ENCODE results near the gene LIME1. TPM values are rescaled to one million over a fixed set of nuclear protein-coding genes. Genes with fewer than 3 reads are reported as not detected.
"Not testable (repeated sequence)": the region's sequence is repeated elsewhere in the genome, so short reads cannot be mapped to it uniquely, and the experiment has no call there.

LIME1 gene
- total RNA-seq, 1 donor from 2014 or later: 6.5 TPM

DNA sequence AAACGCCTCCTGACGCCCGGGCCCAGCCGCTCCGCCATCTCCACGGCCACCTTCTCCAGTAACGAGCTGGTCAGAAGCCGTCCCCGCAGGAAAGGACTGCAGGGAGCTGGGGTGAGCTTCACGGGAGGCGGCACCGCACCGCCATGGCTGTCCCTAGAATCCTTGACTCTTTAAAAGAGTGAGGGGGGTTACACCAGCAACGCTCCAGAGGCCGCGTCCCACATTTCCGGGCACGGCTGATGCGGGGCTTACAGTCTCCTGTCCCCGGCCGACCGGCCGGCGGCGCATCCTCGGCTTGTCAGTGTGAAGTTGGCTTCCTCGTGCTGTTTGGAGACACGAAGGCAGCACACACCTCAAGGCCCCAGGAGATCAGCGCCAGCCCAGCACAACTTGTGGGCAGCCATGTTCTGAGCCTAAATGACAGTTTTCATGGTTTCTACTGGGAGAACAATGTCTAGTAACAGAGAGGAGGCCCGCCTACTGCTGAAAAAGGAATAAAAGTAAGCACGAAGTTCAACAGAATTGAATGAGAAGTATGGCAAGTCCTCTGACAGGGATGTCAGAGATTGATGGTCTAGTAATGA lies 33.5 kb downstream of the LIME1 start:
- no peak for DNase-seq (ENCODE audit: low spot score)

DNA sequence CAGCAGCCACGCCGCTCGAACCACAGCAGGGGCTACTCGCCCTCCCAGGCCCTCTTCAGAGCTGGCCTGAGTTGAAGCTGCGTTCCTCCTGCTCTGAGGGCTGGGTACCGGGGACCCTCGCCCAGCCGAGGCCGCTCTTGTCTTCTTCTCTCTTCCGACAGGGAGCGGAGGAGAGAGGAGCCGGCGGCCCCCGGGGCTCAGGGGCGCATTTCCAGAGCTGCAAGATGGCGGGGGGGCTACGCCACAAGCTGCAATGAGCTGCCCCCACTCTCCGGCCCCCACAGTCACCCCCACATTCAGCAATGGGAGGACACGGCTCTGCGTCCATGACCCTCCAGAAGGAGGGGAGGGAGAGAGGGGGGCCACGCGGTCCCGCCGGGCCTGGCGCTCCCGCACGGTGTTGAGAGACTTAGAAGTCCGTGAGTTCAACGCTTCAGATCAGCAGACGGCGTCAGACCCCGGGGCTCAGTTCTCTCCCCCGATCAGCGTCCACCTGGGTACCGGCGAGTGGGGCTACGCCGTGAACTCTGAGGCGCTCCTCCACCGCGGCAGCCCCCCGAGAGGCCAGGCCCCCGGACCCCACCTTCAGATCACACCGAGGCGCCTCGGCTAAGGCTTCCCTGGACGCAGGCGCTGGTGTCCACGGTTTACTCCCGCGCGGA lies 34.7 kb downstream of the LIME1 start:
- no peak for DNase-seq (ENCODE audit: low spot score)

DNA sequence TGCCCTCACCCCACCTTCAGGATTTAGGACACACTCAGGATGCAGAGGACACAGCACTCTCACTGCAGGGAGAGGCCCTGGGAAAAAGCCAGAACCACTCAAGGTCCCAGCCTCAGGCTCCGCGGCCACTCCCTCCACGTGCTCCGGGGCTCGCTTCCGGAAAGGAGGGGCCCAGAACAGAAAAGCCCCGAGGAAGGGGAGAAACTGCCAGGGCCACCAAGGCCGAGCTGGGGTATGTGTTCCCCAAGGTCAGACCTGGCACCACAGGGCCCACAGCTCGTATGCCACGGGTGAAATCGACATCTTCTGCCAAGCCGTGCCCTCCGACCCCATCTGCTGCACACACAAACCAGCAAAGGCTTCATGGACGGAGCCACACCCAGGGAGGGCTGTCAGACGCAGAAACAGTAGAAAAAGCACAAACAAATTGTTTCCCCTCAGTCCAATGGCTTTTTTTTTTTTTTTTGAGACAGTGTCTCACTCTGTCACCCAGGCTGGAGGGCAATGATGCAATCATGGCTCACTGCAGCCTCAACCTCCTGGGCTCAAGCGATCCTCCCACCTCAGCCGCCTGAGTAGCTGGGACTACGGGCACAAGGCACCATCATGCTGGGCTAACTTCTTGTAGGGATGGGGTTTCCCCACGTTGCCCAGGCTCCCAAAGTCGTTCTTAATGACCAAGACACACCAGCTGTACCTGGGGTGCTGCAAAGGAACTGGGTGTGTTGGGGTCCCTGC lies 36.5 kb downstream of the LIME1 start:
- no peak for DNase-seq (ENCODE audit: low spot score)

DNA sequence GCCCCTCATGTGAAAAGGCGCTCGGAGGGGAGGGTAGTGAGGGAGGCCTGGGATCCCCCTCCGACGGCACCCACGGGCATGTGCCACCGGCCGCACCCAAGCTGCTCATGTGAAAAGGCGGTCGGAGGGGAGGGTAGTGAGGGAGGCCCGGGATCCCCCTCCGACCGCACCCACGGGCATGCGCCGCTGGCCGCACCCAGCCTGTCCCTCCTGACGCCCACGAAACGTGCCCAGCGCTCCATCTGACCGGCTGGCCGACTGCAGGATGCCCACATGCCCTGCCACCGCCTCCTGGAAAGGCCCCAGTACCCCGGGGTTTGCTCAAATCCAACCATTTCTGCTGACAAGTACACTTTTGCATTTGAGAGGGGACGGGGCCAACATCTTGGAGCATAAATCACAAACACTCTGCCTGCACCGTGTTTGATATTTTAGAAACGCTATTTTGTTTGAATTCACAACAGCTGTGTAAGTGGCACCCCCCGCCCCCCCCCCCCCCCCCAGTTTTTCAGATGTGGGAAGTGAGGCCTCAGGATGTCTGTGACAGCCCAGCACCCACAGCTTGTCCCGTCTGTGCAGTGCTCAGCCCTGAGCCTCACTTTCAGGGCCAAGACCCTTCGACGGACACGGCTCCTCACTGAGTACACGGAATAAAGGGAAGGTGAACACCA lies 37.2 kb downstream of the LIME1 start:
- no peak for DNase-seq (ENCODE audit: low spot score)

DNA sequence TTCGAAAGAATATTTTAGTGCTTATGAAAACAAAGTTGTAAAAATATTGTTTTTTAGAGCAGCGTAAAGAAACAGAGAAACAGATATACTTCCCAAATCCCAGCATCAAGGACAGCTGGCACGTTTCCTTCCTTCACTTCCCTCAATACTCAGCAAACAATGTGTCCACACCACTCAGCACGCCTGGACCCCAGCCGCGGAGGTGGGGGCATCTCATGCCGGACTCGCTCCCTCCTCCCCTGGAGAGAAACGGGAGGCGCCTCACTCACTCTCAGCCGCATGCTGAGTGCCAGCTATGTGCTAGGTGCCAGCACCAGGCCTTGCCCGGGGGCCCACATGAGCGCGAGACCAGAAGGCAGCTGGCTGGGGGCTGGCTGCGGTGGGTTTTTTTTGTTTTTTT lies 37.8 kb downstream of the LIME1 start:
- DNase-seq (ENCODE audit: low spot score): no peak

DNA sequence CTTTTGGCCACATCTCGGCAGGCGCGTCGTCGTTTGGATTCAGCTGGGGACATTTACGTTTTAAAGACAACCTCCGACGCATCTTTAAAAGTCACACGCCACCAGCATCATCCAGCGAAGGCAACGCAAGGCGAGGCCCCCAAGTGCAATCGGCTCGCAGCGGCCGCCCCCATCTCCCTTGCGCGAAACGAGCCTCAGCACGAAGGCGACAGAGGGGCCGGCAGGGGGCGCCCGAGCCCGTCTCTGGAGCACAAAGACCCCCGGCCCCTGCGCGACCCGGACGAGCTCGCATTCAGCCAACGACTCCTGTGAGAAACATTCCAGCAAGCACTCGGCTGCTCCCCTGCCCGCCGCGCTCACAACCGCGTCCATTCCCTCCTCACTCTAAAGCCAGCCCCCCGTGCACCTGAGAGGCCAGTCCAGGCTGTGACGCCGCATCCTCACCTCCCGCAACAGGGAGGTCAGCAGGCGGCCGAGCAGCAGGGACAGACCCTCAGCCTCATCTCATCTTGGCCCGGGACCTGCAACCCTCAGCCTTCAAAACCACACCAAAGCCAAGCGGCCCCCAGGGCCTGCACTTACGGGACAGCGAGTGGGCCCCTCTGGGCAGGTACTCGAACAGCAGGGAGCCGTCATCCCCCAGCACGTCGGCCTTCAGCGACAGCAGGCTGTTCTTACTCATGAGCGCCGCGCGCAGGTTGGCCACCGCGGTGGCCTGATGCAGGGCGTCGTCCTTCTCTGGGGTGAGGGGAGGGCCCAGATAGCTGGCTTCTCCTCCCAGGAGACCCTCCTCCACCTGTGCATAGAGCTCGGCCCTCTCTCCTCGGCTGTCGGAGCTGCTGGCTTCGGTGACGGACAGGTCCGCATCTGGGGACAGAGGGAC lies 38.9 kb downstream of the LIME1 start:
- no peak for DNase-seq (ENCODE audit: low spot score)

DNA sequence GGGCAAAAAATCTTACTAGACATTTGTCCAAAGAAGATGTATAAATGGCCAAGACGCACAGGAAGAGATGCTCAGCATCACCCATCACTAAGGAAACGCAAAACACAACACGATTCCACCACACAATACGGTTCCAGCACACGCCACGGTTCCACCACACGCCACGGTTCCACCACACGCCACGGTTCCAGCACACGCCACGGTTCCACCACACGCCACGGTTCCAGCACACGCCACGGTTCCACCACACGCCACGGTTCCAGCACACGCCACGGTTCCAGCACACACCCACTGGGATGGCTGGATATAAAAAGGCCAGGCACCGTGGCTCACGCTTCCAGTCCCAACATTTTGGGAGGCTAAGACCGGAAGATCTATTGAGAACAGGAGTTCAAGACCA lies 40.4 kb downstream of the LIME1 start:
- DNase-seq (ENCODE audit: low spot score): not testable (repeated sequence)

DNA sequence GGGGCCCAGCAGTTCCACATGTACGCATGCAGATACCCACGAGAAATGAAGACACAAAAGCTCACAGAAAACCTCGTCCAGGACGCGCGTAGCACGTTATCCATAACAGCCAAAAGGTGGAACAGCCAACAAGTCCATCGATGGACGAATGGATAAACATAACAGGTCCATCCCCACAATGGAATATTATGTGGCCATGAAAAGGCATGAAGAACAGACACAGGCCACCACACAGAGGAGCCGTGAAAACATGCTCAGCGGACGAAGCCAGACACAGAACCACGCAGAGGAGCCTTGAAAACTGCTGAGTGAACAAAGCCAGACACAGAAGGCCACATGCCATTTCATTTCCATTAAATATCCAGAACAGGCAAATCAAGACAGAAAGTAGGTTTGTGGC lies 41.1 kb downstream of the LIME1 start:
- no peak for DNase-seq (ENCODE audit: low spot score)

DNA sequence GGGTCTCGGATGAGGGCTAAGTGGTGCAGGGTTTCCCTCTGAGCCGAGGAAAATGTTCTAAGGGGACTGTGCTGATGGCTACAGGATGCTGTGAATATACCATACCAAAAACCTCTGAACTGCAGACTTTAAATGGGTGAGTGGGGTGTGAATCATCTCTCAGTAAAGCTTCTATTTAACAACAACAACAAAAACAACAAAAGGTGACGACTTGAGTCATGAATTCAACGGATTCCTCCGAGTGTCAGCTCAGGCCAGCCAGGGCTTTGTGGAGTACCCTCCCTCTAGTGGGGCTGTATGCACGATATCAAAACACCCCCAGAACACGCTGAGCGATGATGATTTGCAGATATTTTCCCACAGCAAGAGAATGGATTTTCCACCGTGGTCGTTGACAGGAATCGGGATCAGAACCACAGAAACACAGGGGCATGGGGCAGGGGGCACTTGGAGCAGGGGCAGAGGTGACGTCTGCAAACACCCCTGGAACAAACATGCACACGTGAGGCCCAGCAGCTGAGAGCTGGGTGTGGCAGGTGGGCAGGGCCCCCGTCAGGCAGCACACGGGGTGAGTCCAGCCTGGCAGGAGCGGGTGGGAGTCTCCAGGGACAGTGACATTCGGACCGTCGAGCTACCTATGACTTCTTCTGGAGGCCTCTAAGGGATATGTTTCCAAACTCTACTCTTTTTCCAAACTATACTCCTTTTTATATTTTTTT lies 41.7 kb downstream of the LIME1 start:
- no peak for DNase-seq (ENCODE audit: low spot score)

DNA sequence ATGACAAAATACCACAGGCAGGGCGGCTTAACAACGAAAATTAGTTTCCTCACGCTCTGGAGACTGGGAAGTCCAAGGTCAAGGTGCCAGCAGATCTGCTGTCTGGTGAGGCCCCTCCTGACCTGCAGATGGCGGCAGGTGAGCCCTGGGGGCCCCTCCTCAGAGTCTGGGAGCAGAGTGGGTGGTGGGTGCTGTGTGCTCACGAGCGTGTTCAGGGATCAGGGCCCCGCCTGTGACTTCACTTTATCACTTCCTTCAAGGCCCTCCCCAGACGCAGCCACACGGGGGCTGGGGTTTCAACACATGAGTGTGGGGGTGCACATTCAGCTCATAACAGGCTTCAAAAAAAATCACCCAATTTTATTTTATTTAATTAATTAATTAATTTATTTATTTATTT lies 42.4 kb downstream of the LIME1 start:
- no peak for DNase-seq (ENCODE audit: low spot score)

DNA sequence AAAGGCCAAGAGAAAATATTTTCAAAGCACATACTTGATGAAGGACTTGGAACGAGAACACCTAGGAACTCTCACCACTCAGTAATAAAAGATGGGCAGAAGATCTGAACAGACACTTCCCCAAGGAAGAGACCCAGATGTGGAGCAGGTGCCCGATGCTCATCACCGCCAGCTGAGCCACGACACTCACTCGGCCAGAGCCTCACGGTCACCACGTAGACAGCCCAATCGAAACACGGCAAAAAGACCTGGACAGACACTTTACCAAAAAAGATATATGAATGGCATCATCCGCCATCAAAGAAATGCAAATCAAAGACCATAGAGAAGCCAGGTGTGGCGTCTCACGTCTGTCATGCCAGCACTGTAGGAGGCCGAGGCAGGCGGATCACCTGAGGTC lies 44.7 kb downstream of the LIME1 start:
- no peak for DNase-seq (ENCODE audit: low spot score)

DNA sequence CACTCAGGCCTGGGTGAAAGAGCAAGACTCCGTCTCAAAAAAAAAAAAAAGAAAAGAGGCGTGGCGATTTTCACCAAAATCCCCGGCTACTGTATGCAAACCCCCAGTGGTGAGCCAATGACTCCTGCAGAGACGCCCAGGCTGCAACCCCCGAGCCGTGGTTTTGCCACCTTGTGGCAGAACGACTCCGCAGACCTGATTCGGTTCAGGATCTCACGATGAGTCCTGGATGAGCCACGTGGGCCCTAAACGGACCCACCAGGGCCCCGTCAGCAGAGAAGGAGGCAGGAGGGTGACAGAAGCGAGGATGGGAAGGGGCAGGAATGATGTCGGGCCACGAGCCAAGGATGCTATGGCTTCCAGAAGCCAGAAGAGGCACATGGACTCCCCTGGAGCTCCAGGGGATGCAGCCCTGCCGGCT lies 45.6 kb downstream of the LIME1 start:
- DNase-seq (ENCODE audit: low spot score): no peak

DNA sequence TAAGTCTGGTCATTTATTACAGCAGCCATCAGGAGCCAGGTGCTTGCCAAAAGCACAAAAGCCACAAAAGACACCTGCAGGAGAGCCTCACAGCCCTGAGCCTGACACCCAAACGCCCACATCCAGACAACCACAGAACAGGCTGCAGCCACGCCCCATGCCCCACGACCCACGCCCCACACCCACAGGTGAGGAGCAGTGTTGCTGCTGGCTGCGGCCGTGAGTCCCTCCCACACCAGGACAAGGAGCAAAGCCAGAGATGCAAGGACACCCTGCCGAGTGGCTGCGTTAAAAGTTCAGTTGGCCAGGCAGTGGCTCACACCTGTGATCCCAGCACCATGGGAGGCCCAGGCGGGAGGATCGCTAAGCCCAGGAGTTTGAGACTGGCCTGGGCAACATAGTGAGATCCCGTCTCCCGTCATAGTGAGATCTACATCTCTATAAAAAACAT lies 46.1 kb downstream of the LIME1 start:
- no peak for DNase-seq (ENCODE audit: low spot score)

DNA sequence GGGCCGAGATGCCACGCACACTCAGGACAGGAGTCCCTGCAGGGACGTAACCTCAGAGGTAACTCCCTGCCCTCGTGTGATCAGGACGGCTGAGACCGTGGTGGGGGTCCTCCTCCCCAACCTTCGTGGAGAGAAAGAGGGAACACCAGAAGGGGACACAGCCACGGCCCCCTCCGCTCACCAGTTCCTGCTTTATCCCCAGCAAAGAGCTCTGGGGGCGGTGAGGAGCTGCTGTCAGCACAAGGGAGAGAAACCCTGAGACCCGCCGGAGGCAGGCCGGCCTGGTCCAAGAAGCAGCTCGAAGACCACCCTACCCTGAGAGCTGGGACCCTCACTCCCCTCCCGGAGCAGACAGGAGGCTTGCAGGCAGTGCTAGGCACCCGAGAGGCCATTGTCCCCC lies 47.5 kb downstream of the LIME1 start:
- DNase-seq (ENCODE audit: low spot score): no peak

DNA sequence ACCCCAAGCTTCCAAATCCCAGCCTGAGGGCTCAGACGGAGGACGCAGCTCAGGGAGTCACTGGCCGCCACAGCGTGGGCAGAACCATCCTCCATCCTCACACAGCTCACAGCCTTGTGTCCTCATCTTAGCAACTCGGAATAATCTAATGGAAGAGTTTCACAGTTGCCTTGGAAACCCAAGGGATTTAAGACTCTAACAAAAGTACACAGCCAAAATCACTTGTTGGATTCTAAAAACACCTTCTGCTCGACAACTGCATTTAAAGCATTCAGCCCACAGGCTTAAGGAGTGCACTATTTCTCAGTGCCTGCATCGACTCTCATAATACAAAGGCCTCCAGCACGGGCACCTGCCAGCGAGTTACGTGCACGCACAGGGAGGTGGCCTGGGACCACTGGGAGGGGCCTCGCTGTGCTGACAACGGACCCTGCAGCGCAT lies 49.2 kb downstream of the LIME1 start:
- no peak for DNase-seq (ENCODE audit: low spot score)

DNA sequence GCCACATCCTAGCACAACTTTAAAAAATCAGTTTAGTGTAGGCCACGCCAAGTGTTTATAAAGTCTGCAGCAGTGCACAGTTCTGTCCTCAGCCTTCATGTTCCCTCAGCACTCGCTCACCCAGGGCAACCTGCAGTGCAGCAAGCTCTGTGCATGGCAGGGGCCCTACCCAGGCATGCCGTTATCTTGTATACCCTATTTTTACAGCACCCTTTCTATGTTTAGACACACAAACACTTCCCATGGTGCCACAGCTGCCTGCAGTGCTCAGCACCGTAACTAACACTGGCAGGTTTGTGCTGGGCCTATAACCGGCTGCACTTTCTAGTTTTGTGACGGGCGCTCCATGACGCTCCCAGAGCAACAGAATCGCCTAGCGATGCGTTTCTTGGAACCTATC lies 50.8 kb downstream of the LIME1 start:
- DNase-seq (ENCODE audit: low spot score): no peak

DNA sequence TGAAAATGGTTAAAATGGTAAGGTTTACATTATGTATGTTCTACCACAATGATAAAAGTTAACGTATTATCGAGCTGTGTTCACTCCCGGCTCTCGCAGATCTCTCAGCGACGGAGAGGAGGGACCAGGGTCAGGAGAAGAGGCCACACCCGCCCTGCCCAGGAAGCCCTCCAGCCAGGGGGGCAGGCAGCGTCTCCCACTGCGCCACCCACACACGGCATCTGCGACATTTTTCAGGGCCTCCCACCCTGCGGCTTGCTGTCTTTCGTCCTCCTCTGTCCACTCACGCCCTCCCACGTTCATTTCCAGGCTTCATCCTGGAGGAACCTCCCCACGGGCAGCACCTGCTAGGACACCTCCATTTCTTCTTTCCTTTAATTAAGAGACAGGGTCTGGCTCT lies 51.3 kb downstream of the LIME1 start:
- DNase-seq (ENCODE audit: low spot score): no peak
